ENCODE measurements around the gene CROCC2.

- TF ChIP-seq EZH2phosphoT487 (IDR thresholded peaks at IDR 0.05; ENCODE audit: borderline replicate concordance, low read length), result no peak
- TF ChIP-seq, protein P1, sequence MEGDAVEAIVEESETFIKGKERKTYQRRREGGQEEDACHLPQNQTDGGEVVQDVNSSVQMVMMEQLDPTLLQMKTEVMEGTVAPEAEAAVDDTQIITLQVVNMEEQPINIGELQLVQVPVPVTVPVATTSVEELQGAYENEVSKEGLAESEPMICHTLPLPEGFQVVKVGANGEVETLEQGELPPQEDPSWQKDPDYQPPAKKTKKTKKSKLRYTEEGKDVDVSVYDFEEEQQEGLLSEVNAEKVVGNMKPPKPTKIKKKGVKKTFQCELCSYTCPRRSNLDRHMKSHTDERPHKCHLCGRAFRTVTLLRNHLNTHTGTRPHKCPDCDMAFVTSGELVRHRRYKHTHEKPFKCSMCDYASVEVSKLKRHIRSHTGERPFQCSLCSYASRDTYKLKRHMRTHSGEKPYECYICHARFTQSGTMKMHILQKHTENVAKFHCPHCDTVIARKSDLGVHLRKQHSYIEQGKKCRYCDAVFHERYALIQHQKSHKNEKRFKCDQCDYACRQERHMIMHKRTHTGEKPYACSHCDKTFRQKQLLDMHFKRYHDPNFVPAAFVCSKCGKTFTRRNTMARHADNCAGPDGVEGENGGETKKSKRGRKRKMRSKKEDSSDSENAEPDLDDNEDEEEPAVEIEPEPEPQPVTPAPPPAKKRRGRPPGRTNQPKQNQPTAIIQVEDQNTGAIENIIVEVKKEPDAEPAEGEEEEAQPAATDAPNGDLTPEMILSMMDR (IDR thresholded peaks at IDR 0.05; ENCODE audit: low read depth, low read length, poor library complexity, severe bottlenecking), result no peak
These were observed 87.5 kb downstream of the CROCC2 start for GRCh38 chr2:240993446-240994170.
